ENCODE data around the gene GPI. TPM values are rescaled to one million over a fixed set of nuclear protein-coding genes. Genes with fewer than 3 reads are reported as not detected.

The GPI gene
- total and polyA plus RNA-seq, 9 donors: 70.1 to 187 (median 124) TPM

- TF ChIP-seq, protein P1, sequence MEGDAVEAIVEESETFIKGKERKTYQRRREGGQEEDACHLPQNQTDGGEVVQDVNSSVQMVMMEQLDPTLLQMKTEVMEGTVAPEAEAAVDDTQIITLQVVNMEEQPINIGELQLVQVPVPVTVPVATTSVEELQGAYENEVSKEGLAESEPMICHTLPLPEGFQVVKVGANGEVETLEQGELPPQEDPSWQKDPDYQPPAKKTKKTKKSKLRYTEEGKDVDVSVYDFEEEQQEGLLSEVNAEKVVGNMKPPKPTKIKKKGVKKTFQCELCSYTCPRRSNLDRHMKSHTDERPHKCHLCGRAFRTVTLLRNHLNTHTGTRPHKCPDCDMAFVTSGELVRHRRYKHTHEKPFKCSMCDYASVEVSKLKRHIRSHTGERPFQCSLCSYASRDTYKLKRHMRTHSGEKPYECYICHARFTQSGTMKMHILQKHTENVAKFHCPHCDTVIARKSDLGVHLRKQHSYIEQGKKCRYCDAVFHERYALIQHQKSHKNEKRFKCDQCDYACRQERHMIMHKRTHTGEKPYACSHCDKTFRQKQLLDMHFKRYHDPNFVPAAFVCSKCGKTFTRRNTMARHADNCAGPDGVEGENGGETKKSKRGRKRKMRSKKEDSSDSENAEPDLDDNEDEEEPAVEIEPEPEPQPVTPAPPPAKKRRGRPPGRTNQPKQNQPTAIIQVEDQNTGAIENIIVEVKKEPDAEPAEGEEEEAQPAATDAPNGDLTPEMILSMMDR (IDR thresholded peaks at IDR 0.05): no peak
- no peak for TF ChIP-seq EP300 (IDR thresholded peaks at IDR 0.05)
- no peak for TF ChIP-seq POLR2A (IDR thresholded peaks at IDR 0.05)
- H3K27ac ChIP-seq: no peak overlapping the region
- 85 to 91% (median 90%) methylated on average over 8 of the region's 8 CpGs for WGBS, 3 donors
- no peaks in the 10 kb centered on the region for H3K36me3 ChIP-seq
- H3K4me1 ChIP-seq (ENCODE audit: insufficient read depth): no peaks in the 10 kb centered on the region
- no peaks in the 10 kb centered on the region for H3K27me3 ChIP-seq
- no peaks in the 10 kb centered on the region for H3K9me3 ChIP-seq
- intact Hi-C loops (cut with DNase I): no loop called here
- no peak overlapping the region for H3K4me3 ChIP-seq
- peak in 1 of 5 donors; percentile 3 for DNase-seq
Observed at GRCh38 chr19:34408411-34408810, 43.4 kb downstream of the GPI start.

GRCh38 chr19:34409189-34410164 lies 44.5 kb downstream of the GPI start:
- Histone ChIP-seq H3K4me1 (ENCODE audit: insufficient read depth) (no peaks in the 10 kb centered on the region), H3K9me3 (no peaks in the 10 kb centered on the region), H3K4me3 (no peak overlapping the region), H3K36me3 (no peaks in the 10 kb centered on the region), H3K27ac (no peak overlapping the region), H3K27me3 (no peaks in the 10 kb centered on the region)
- TF ChIP-seq EP300 (IDR thresholded peaks at IDR 0.05) (no peak), POLR2A (IDR thresholded peaks at IDR 0.05) (no peak)
- TF ChIP-seq, protein P1 (IDR thresholded peaks at IDR 0.05): no peak
- DNase-seq: peak in 1 of 5 donors; percentile 3
- intact Hi-C loops (cut with DNase I): no loop called here
- 82 to 85% (median 83%) methylated on average over 10 of the region's 10 CpGs for WGBS, 3 donors

GRCh38 chr19:34411216-34411615 lies 46.2 kb downstream of the GPI start:
- intact Hi-C loops (cut with DNase I): no loop called here
- Histone ChIP-seq H3K9me3 (no peaks in the 10 kb centered on the region), H3K4me1 (ENCODE audit: insufficient read depth) (no peaks in the 10 kb centered on the region), H3K27me3 (no peaks in the 10 kb centered on the region), H3K36me3 (no peaks in the 10 kb centered on the region), H3K4me3 (no peak overlapping the region), H3K27ac (no peak overlapping the region)
- WGBS, 3 donors: 94 to 97% (median 96%) methylated on average over 13 of the region's 13 CpGs
- no peak for TF ChIP-seq POLR2A (IDR thresholded peaks at IDR 0.05)
- TF ChIP-seq, protein P1 (IDR thresholded peaks at IDR 0.05): no peak
- TF ChIP-seq EP300 (IDR thresholded peaks at IDR 0.05): no peak
- no peak for DNase-seq

- Histone ChIP-seq H3K36me3 (no peaks in the 10 kb centered on the region), H3K27ac (no peak overlapping the region), H3K4me1 (ENCODE audit: insufficient read depth) (no peaks in the 10 kb centered on the region), H3K9me3 (no peaks in the 10 kb centered on the region), H3K27me3 (no peaks in the 10 kb centered on the region), H3K4me3 (no peak overlapping the region)
- no peak for DNase-seq
- TF ChIP-seq, protein P1 (IDR thresholded peaks at IDR 0.05): no peak
- no peak for TF ChIP-seq EP300 (IDR thresholded peaks at IDR 0.05)
- no peak for TF ChIP-seq POLR2A (IDR thresholded peaks at IDR 0.05)
- WGBS, 3 donors: 90 to 92% (median 90%) methylated on average over 7 of the region's 7 CpGs
- intact Hi-C loops (cut with DNase I): no loop called here
Observed at GRCh38 chr19:34416021-34416545, 51.1 kb downstream of the GPI start.

All from ovary (tissue), 9 donors.